HG02981 (cell line): Measurements from ENCODE around the gene CD53.
"Not testable (repeated sequence)": the region's sequence is repeated elsewhere in the genome, so short reads cannot be mapped to it uniquely, and the experiment has no call there.

Experiments
- ATAC-seq: cut with Tn5 transposase; IDR thresholded peaks from one replicate; pipeline ENCODE4 v1.9.1; 2021; ENCODE audit warnings: mild to moderate bottlenecking, moderate library complexity; ENCODE audit not compliant: unreplicated experiment

Gene CD53

GRCh38 chr1:110914676-110915075, 41.7 kb downstream of the CD53 start:
- no peak for ATAC-seq

DNA sequence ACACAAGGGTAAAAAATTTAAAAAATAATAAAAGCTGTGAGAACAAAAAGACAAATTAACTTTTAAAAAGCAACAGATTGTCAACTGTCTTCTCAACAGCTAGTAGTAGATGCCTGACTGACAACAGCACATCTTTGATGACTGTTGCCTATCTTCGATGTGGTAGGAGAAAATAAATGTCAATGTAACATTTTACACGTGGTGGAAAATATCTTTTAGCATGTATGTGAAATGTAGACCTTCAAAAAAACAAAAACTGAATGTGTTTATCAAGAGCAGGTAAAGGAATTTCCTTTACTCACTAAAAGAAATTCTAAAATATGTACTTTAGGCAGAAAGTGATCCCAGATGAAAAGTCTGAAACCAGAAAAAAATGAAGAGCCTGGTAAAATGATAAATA, 42.9 kb downstream of the CD53 start:
- no peak for ATAC-seq

GRCh38 chr1:110916274-110916668, 43.3 kb downstream of the CD53 start:
- no peak for ATAC-seq

GRCh38 chr1:110916669-110917306, 43.8 kb downstream of the CD53 start:
- no peak for ATAC-seq

DNA sequence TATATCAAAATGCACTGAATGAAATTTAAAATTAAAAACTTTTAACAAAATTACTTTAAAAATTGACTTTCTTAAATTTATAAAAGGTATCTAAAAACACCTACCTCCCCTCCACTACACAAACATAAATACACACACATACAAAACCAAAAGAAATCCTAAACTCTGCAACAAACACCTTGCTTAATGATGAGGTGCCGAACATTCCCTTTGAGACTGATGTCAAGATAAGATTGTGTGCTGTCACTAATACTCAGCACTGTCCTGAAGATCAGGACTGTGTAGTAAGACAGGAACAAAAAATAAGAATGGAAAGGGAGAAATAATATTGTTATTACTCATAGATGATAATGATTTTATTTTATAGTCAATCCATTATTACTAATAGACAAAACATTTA, 45.1 kb downstream of the CD53 start:
- no peak for ATAC-seq

DNA sequence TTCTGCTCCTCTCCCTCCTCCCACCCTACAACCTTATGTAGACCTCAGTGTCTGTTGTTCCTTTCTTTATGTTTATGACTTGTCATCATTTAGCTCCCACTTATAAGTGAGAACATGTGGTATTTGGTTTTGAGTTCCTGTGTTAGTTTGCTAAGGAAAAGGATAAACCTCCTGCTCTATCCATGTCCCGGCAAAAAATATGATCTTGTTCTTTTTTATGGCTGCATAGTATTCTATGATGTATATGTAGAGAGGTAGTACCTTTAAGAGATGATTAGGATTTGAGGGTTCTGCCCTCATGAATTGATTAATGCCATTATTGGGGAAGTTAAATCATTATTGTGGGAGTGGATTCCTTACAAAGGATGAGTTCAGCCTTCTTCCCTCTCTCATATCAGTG, 49.0 kb downstream of the CD53 start:
- ATAC-seq, result no peak

- no peak for ATAC-seq
Observed at GRCh38 chr1:110927484-110928075, 54.6 kb downstream of the CD53 start.

DNA sequence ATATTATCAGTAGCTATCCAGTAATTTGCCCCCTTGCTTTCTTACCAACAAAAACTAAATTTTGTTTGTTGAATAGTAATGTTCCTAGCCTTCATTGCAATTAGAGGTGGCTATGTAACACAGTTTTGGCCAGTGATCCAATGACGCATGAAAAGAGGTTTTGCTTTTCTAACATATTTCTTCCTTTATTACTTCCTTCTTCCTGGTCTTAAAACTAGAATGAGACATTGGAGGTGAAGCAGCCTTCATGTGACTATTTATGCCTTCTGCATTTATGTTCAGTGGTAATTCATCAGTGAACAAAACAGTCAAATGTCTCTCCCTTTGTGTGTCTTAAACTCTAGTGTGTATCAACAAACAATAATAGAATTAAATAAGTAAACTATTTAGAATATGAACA, 55.2 kb downstream of the CD53 start:
- no peak for ATAC-seq

- no peak for ATAC-seq
Observed at GRCh38 chr1:110928904-110929303, 56.0 kb downstream of the CD53 start.

- not testable (repeated sequence) for ATAC-seq
Observed at GRCh38 chr1:110931097-110931496, 58.1 kb downstream of the CD53 start.

DNA sequence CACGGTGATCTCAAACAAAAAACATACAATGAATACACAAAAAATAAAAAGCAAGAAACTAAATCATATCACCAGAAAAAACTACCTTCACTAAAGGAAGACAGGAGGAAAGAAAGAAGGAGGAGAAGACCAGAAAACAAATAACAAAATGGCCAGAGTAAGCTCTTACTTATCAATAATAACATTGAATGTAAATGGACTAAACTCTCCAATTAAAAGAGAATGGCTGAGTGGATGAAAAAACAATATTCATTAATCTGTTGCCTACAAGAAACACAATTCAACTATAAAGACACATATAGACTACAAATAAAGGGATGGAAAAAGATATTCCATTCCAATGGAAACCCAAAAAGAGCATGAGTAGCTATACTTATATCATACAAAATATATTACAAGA, 63.6 kb downstream of the CD53 start:
- no peak for ATAC-seq

DNA sequence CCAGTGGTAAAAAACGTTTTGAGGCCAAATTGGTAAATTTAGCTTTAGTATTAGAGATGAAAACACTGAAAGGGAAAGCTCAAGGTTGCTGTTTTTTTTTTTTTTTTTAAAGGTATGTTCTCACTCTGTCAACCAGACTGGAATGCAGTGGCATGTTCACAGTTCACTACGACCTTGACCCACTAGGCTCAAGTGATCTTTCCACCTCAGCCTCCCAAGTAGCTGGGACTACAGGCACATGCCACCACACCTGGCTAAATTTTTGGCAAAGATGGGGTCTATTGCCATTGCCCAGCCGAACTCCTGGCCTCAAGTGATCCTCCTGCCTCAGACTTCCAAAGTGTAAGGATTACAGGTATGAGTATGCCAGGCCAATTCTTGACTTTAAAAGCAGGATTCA, 71.9 kb downstream of the CD53 start:
- ATAC-seq, result no peak

DNA sequence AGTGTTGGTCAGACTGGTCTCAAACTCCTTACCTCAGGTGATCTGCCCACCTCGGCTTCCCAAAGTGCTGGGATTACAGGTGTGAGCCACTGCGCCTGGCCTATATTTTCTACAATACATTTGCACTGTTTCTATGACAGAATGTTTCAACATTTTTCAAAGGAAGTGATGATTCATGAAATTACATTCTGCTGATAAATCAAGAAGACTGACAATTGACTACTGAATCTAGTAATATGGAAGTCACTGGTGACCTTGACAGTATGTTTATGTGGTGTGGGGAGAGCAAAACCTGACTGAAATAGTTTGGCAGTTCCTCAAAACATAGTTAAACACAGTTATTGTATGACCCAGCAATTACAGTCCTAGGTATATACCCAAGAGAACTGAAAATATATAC, 72.7 kb downstream of the CD53 start:
- ATAC-seq, result no peak

- ATAC-seq, result no peak
Observed at GRCh38 chr1:110948038-110948810, 75.3 kb downstream of the CD53 start.
